Duodenal mucosa (tissue), 2 donors: ENCODE data around the gene FKBP9.
A peak's percentile ranks its signal among the peaks of the same experiment; 100 is the strongest.
"Not testable (repeated sequence)": the region's sequence is repeated elsewhere in the genome, so short reads cannot be mapped to it uniquely, and the experiment has no call there.

ENCODE experiments used
- H3K27ac ChIP-seq: one replicate; pipeline ENCODE4 v1.7.0; 2013; ENCODE audit warnings: low read depth, low read length
- H3K27me3 ChIP-seq, 2 donors: one replicate each; pipeline ENCODE4 v1.7.0; 2013; ENCODE audit warnings: low read length in 2 of 2, control low read depth in 1 of 2; ENCODE audit not compliant: insufficient read depth in 2 of 2, control insufficient read depth in 1 of 2
- H3K36me3 ChIP-seq, 2 donors: one replicate each; pipeline ENCODE4 v1.7.0; 2013; ENCODE audit warnings: low read length in 2 of 2, control low read depth in 1 of 2; ENCODE audit not compliant: insufficient read depth in 2 of 2, control insufficient read depth in 1 of 2
- H3K4me1 ChIP-seq, 2 donors: one replicate each; pipeline ENCODE4 v1.7.0; 2013; ENCODE audit warnings: low read length in 2 of 2, control low read depth in 1 of 2; ENCODE audit not compliant: insufficient read depth in 2 of 2, control insufficient read depth in 1 of 2
- H3K4me3 ChIP-seq, 2 donors: one replicate each; pipeline ENCODE4 v1.7.0; 2013; ENCODE audit warnings: low read length in 2 of 2, low read depth in 1 of 2
- H3K9ac ChIP-seq, 2 donors: one replicate each; pipeline ENCODE4 v1.7.0; 2013; ENCODE audit warnings: low read length in 2 of 2, low read depth in 1 of 2
- H3K9me3 ChIP-seq, 2 donors: one replicate each; pipeline ENCODE4 v1.7.0; 2013; ENCODE audit warnings: low read length in 2 of 2, control low read depth in 1 of 2; ENCODE audit not compliant: control insufficient read depth in 1 of 2

Gene FKBP9

GRCh38 chr7:32988148-32988547, 30.9 kb downstream of the FKBP9 start:
- H3K4me3 ChIP-seq, H3K4me1 ChIP-seq, H3K36me3 ChIP-seq, H3K9me3 ChIP-seq, H3K9ac ChIP-seq, H3K27me3 ChIP-seq, H3K27ac ChIP-seq: not testable (repeated sequence)

- not testable (repeated sequence) for H3K9me3 ChIP-seq, H3K4me3 ChIP-seq, H3K27ac ChIP-seq, H3K27me3 ChIP-seq, H3K9ac ChIP-seq, H3K36me3 ChIP-seq, H3K4me1 ChIP-seq
Measured at GRCh38 chr7:32991068-32991585, 33.9 kb downstream of the FKBP9 start.

- H3K27ac ChIP-seq, H3K4me1 ChIP-seq, H3K9me3 ChIP-seq, H3K9ac ChIP-seq, H3K27me3 ChIP-seq, H3K4me3 ChIP-seq, H3K36me3 ChIP-seq: not testable (repeated sequence)
Measured at GRCh38 chr7:32991975-32992700, 34.9 kb downstream of the FKBP9 start.

DNA sequence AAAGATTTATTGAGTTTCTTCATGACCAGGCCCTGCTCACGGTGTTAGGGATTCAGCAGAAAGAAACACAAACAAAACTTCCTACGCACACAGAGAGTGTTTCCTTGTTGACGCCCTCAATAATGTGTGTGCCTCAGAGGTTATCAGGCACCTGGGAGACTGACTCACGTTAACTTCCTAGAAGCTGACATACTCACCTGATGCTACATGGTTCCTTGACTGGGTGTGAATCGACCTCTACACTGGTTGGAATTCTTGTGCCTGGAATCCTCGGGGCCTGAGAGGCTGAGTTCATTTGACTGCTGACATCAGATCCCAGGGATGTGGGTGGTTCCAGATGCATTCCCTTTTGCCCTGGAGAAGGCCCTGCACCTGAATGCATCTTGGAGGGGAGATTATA, 35.5 kb downstream of the FKBP9 start:
- H3K27me3 ChIP-seq, H3K36me3 ChIP-seq, H3K9me3 ChIP-seq, H3K27ac ChIP-seq, H3K4me3 ChIP-seq, H3K4me1 ChIP-seq, H3K9ac ChIP-seq: not testable (repeated sequence)

GRCh38 chr7:32997956-32998355, 40.7 kb downstream of the FKBP9 start:
- H3K27ac ChIP-seq, H3K27me3 ChIP-seq, H3K4me3 ChIP-seq, H3K9me3 ChIP-seq, H3K4me1 ChIP-seq, H3K36me3 ChIP-seq: not testable (repeated sequence)
- peak overlapping the region in 1 of 2 donors; percentile 39 for H3K9ac ChIP-seq

DNA sequence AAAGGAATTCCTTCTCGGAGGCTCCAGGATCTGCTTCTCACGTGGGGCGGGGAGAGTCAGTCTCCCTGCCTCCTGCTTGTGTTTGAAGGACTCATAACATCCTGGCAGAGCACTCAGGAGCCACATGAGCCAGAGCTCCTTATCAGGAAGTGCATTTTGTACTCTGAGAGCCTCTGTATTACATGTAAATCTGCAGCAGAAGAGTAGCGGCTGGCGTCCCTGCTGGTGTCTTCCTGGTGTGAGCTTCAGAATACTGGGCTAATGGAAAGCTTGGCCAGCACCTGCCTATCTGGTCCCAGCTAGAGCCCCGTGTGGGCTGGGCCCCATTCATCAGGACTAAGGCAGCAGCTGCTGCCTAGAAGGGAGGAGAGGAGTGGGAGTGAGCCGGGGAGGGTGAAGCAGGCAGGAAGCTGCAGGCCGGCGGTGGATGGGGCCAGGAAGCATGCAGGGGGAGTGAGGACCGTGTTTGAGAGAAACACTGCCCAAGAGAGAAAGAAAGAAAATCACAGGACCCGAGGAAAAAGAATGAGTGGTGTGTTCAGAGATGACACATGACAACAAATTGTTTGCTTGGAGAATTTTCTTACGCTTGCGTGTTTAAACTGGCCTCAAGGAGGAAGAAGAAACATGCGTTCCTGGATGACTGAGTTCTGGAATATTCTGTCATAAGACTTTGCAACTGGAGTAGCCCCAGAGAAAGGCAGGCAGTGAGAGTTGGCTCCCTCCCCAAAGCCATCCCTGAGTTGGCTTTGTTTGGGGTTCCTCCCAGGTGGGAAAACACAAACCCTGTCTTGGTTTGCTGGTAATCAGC, 41.3 kb downstream of the FKBP9 start:
- H3K9me3 ChIP-seq, H3K36me3 ChIP-seq, H3K27me3 ChIP-seq, H3K4me1 ChIP-seq, H3K27ac ChIP-seq: not testable (repeated sequence)
- H3K9ac ChIP-seq: peak overlapping the region in 1 of 2 donors; percentile 47
- peak overlapping the region; percentile 15 to 21 for H3K4me3 ChIP-seq

DNA sequence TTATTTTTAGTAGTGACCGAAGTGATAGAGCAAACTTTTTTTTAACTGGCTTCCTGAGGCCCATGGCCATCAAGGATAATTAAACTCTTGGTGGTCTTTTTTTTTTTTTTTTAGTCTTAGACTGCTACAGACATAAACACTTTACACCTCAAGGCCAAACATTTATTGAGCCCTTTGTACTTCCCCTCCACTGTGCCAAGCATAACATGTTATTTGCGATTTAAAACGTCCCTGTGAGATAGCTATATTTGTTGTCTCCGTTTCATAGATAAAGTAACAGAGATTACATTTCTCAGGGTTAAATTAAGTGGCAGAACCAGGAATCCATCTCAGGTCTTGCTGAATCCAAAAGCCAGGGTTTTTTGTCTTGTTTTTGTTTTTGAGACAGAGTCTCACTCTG, 42.1 kb downstream of the FKBP9 start:
- not testable (repeated sequence) for H3K27me3 ChIP-seq, H3K4me3 ChIP-seq, H3K36me3 ChIP-seq, H3K4me1 ChIP-seq, H3K9ac ChIP-seq, H3K9me3 ChIP-seq, H3K27ac ChIP-seq

DNA sequence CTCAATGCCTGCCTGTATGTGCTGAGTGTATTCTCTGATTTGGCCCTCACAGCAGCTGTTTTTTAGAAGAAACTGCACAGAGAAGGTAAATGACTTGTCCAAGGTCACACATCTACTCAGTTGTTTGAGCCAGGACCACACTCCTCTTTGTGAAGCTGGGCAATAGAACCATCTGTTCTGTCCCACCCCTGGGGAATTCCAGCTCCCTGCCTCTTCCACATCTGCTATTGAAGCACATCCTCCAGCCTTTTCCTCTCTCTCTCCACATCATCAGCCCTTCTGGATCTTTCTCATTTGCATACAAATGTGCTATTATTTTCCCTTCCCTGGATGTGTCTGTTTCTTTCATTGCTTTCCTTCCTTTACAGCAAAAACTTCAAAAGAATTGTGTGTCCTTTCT, 45.9 kb downstream of the FKBP9 start:
- not testable (repeated sequence) for H3K9ac ChIP-seq, H3K27me3 ChIP-seq

DNA sequence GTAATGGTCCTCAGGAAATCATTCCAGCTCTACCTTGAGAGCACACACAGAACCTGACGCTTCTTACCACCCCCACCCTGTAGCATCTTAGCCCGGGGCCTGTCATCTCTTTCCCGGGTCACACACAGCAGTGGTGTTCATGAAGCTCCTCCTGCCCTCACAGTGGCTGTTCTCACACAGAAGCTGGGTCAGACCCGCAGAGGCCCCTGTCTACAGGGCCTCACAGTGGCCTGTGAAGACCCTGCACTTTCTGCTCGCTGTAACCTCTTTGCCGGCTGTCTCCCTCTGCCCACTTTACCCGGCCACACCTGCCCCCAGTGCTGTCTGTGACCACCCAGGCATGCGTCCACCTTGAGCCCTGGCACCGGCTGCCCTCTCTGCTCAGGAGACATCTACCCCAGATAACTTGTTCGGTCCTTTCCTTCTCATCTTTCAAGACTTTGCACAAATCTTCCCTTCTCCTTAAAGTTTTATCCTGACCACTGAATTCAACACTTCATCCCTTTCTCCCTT, 46.9 kb downstream of the FKBP9 start:
- not testable (repeated sequence) for H3K9me3 ChIP-seq, H3K9ac ChIP-seq, H3K27me3 ChIP-seq, H3K27ac ChIP-seq, H3K4me1 ChIP-seq, H3K4me3 ChIP-seq, H3K36me3 ChIP-seq

More for the DNA sequence above, 45.9 kb downstream of the FKBP9 start:
- not testable (repeated sequence) for H3K27ac ChIP-seq, H3K9me3 ChIP-seq, H3K36me3 ChIP-seq, H3K4me1 ChIP-seq, H3K4me3 ChIP-seq

DNA sequence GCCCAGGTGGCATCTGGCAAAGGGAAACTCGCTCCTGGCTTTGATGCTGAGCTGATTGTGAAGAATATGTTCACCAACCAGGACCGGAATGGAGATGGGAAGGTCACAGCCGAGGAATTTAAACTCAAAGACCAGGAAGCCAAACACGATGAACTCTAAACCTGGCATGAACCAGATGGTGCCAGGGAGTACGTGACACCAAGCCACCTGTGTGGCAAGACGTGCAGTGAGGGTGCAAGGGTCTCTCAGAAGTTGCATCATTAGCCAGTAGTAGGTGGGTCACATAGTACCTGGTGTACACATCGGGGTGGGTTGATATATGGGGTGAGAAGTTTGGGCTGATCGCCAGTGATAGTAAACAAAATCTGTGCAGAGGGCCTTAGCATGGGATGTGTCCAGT, 48.0 kb downstream of the FKBP9 start:
- H3K27me3 ChIP-seq, H3K9ac ChIP-seq, H3K9me3 ChIP-seq, H3K27ac ChIP-seq, H3K4me1 ChIP-seq, H3K4me3 ChIP-seq, H3K36me3 ChIP-seq: not testable (repeated sequence)
